K562 (cell line): ENCODE results near the gene DNAJC17. TPM values are rescaled to one million over a fixed set of nuclear protein-coding genes. Genes with fewer than 3 reads are reported as not detected.

Source experiments
- ATAC-seq: fragments of 200-7000 bp; cut with Tn5 transposase; 3 replicates; pipeline ENCODE4 v1.9.1; 2020; ENCODE audit warnings: moderate library complexity
- BruUV-seq: library from RNA; stranded (reverse); fragments of 400-500 nt; replicated peaks from 2 replicates; lab custom pipeline; 2021; lab: Mats Ljungman, UMichigan
- CTCF ChIA-PET: fragments of 300-600 bp; formaldehyde crosslinking; extraction: SDS; loops from one replicate; lab custom pipeline; 2021; ENCODE audit warnings: low intra/inter-chr PET ratio; lab: Yijun Ruan, JAX
- POLR2A ChIA-PET: fragments of 300-600, 350-650 bp; sonication (Branson Sonifier 250); formaldehyde crosslinking; extraction: SDS; loops from one replicate; lab custom pipeline; 2021; ENCODE audit warnings: antibody characterized with exemption, inconsistent platforms; lab: Yijun Ruan, JAX
- DNase-seq, 4 experiments: peaks; one replicate each; pipeline versions ENCODE4 v3.0.0 to v3.0.0-alpha.2; 2011 to 2018; ENCODE audit warnings: low spot score in 3 of 4, mixed read lengths in 3 of 4; ENCODE audit errors: extremely low read depth in 1 of 4
- FAIRE-seq: peaks from 2 replicates; lab custom pipeline; 2011; peaks lifted over from hg19 to GRCh38; lab: Jason Lieb, UNC
- H2AFZ ChIP-seq: 2 replicates; pipeline ENCODE4 v1.6.0; 2011; ENCODE audit warnings: low read depth, low read length, control low read depth, inconsistent platforms
- H3K27ac ChIP-seq: fragments of 200-600 bp; 3 replicates; pipeline ENCODE4 v1.8.0; 2011; ENCODE audit warnings: low read depth, mild to moderate bottlenecking, control low read depth, inconsistent platforms, low read length, moderate library complexity, mixed read lengths; ENCODE audit errors: extremely low read depth
- H3K27me3 ChIP-seq, 2 experiments: fragments of 300-600 bp in 1 of 2; 2 replicates in 1 of 2; 3 replicates in 1 of 2; pipeline versions ENCODE4 v1.6.0 to v1.8.0; 2011; ENCODE audit warnings: inconsistent platforms in 2 of 2, low read length in 2 of 2, mild to moderate bottlenecking in 1 of 2, mixed read lengths in 1 of 2, moderate library complexity in 1 of 2; ENCODE audit not compliant: control insufficient read depth in 2 of 2, insufficient read depth in 2 of 2
- H3K36me3 ChIP-seq: fragments of 300-600 bp; 3 replicates; pipeline ENCODE4 v1.8.0; 2011; ENCODE audit warnings: mild to moderate bottlenecking, low read length, inconsistent platforms; ENCODE audit not compliant: control insufficient read depth, insufficient read depth
- H3K4me1 ChIP-seq, 2 experiments: fragments of 200-600 bp in 1 of 2; replicated peaks in 1 of 2; 2 replicates in 1 of 2; 3 replicates in 1 of 2; pipeline versions ENCODE4 v1.5.1 to v1.8.0; 2011; ENCODE audit warnings: inconsistent platforms in 2 of 2, low read length in 2 of 2, mild to moderate bottlenecking in 1 of 2, mixed read lengths in 1 of 2, moderate library complexity in 1 of 2; ENCODE audit not compliant: control insufficient read depth in 2 of 2, insufficient read depth in 2 of 2
- H3K4me2 ChIP-seq: 2 replicates; pipeline ENCODE4 v1.6.1; 2011; ENCODE audit warnings: low read length, control low read depth, inconsistent platforms, mixed read lengths; ENCODE audit not compliant: insufficient read depth
- H3K4me3 ChIP-seq: fragments of 200-600 bp; sonication (generic), shearing (Covaris generic); 2 replicates; pipeline ENCODE4 v1.5.1; 2016; ENCODE audit warnings: control low read depth, inconsistent platforms
- H3K79me2 ChIP-seq: fragments of 200-600 bp; 3 replicates; pipeline ENCODE4 v1.8.0; 2011; ENCODE audit warnings: low read length, inconsistent platforms; ENCODE audit not compliant: control insufficient read depth, insufficient read depth
- H3K9ac ChIP-seq, 2 experiments: 2 replicates each; pipeline versions ENCODE4 v1.6.0 to v1.6.1; 2011; ENCODE audit warnings: low read depth in 2 of 2, low read length in 2 of 2, control low read depth in 1 of 2, inconsistent platforms in 1 of 2, mild to moderate bottlenecking in 1 of 2, mixed read lengths in 1 of 2; ENCODE audit not compliant: insufficient read depth in 1 of 2
- H3K9me1 ChIP-seq: one replicate; pipeline ENCODE4 v1.6.0; 2011; ENCODE audit warnings: inconsistent platforms, mild to moderate bottlenecking, low read length, moderate library complexity; ENCODE audit not compliant: control insufficient read depth, insufficient read depth
- H3K9me3 ChIP-seq: replicated peaks from 2 replicates; pipeline ENCODE4 v1.5.1; 2011; ENCODE audit warnings: low read depth, low read length, inconsistent platforms; ENCODE audit not compliant: control insufficient read depth, insufficient read depth
- H4K20me1 ChIP-seq: replicated peaks from 2 replicates; pipeline ENCODE4 v1.6.1; 2011; ENCODE audit warnings: low read length, inconsistent platforms, mixed read lengths; ENCODE audit not compliant: control insufficient read depth, insufficient read depth
- EP400 ChIP-seq: fragments of 450-650 bp; IDR thresholded peaks from 2 replicates; pipeline ENCODE4 v1.6.1; 2017; ENCODE audit warnings: antibody characterized with exemption, mild to moderate bottlenecking, moderate library complexity
- JUN ChIP-seq, 2 experiments: sonication (generic) in 1 of 2; formaldehyde crosslinking in 1 of 2; IDR thresholded peaks; 2 replicates each; pipeline versions ENCODE4 v1.6.1 to v1.8.0; 2012 to 2022; ENCODE audit warnings: borderline replicate concordance in 2 of 2, mild to moderate bottlenecking in 2 of 2, improper control_type of control experiment in 1 of 2, low read depth in 1 of 2, low read length in 1 of 2, missing genetic modification reagents in 1 of 2
- LEF1 ChIP-seq: fragments of 450-650 bp; IDR thresholded peaks from 2 replicates; pipeline ENCODE4 v1.6.1; 2016; ENCODE audit warnings: mild to moderate bottlenecking
- SP1 ChIP-seq: sonication (generic); formaldehyde crosslinking; IDR thresholded peaks from 2 replicates; pipeline ENCODE4 v1.8.1; 2022; ENCODE audit warnings: mild to moderate bottlenecking, missing genetic modification reagents
- ZNF511 ChIP-seq: sonication (generic); formaldehyde crosslinking; IDR thresholded peaks from 2 replicates; pipeline ENCODE4 v1.8.0; 2022; ENCODE audit warnings: mild to moderate bottlenecking, missing genetic modification reagents
- WGBS: fragments of 100-300 bp; shearing (Covaris generic); methylation state at CpG from one replicate; pipeline ENCODE4 v1.1.6; 2016; ENCODE audit warnings: low coverage, mixed read lengths; ENCODE audit not compliant: insufficient coverage; ENCODE audit errors: missing lambda C conversion rate; 5-methylcytosine and 5-hydroxymethylcytosine counted together
- in situ Hi-C: fragments of 300-500 bp; cut with MboI; formaldehyde crosslinking; loops from 4 replicates; pipeline ENCODE4 v1.15.0; 2018; ENCODE audit warnings: inconsistent platforms, mixed read lengths
- intact Hi-C: fragments of 100-400 bp; cut with micrococcal nuclease; formaldehyde crosslinking; loops from 2 replicates; pipeline ENCODE4 v1.14.2; 2022
- polyA plus RNA-seq, 8 experiments: library from polyadenylated mRNA; depleted of rRNA in 4 of 8; stranded (reverse) in 5 of 8; unstranded in 3 of 8; fragments of >200 nt; fragmentation: Nextera tagmentation in 2 of 8; fragmentation: Illumina TruSeq in 1 of 8; extraction: Ambion mirVana in 2 of 8; extraction: Trizol in 1 of 8; gene quantifications; 2 replicates each; pipeline versions ENCODE4 v1.2.1 to v1.2.3, GENCODE V29; 2011 to 2014; ENCODE audit warnings: inconsistent platforms in 1 of 8, missing spikeins in 1 of 8
- total RNA-seq, 7 experiments: library from RNA; depleted of rRNA in 6 of 7; stranded (reverse); fragments of >200 nt in 6 of 7; fragmentation: Illumina TruSeq in 2 of 7; extraction: Trizol in 2 of 7; gene quantifications; 2 replicates each; pipeline versions ENCODE4 v1.2.1 to v1.2.3, GENCODE V29; 2011 to 2021; ENCODE audit warnings: low replicate concordance in 1 of 7
- TF ChIP-seq, protein P1 (sequence below): fragments of 450-650 bp; IDR thresholded peaks from 2 replicates; pipeline ENCODE4 v1.6.1; 2016; ENCODE audit warnings: mild to moderate bottlenecking, moderate library complexity

DNAJC17 gene
- total and polyA plus RNA-seq, 9 of the 15 experiments (the other 6 are each of a cell fraction or from before 2014, with no cell fraction given): 2.4 to 79.4 (median 44.2) TPM

DNA sequence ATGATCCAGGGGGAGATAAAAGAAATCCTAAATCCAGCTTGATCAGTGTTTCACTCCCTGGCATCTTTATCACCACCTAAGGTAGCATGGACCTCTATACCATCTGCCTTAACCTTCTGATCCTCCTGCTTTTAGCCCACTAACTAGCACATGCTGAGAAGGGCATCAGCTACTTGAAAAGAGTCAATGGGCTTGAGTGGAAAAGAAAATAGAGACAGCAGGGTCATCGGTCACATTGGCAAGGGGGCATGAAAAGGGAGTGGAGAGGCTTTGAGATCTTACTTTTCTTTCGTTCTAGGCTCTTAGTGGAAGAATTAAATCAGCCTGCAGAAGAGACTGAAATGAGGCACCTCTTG, 623 bp downstream of the DNAJC17 start:
- intact Hi-C loops: no loop called here
- peak overlapping the region; percentile 96 to 98 for H3K9ac ChIP-seq
- BruUV-seq: TSS peak; percentile 84
- peak overlapping the region; percentile 98 for H3K4me2 ChIP-seq
- ChIA-PET CTCF (no interaction called here), POLR2A (interaction anchor here (0.8 to 1.8 kb wide), 3 partner anchors 9 to 24 kb away, joined by 3 to 12 read pairs (median 3); no protein-coding TSS in a partner anchor)
- no peaks in the 10 kb centered on the region for H4K20me1 ChIP-seq
- in situ Hi-C loops: no loop called here
- DNase-seq (no peak), ATAC-seq (no peak), FAIRE-seq (no peak)
- H3K36me3 ChIP-seq: peaks cover 29% of the 10 kb centered on the region
- H3K4me1 ChIP-seq: peaks cover 13 to 15% of the 10 kb centered on the region in 2 experiments; a peak in 4 of 5 replicates
- H3K27me3 ChIP-seq: no peaks in the 10 kb centered on the region
- peak overlapping the region; percentile 100 for H2AFZ ChIP-seq
- H3K27ac ChIP-seq: peak overlapping the region; percentile 95
- H3K4me3 ChIP-seq: peak overlapping the region; percentile 81
- peaks cover 3% of the 10 kb centered on the region for H3K9me1 ChIP-seq
- no peaks in the 10 kb centered on the region; the same call in 1 of the 2 replicates for H3K9me3 ChIP-seq
- H3K79me2 ChIP-seq: peaks cover 19% of the 10 kb centered on the region
- WGBS: 0% methylated on average over 2 of the region's 2 CpGs
- TF ChIP-seq, protein P1, sequence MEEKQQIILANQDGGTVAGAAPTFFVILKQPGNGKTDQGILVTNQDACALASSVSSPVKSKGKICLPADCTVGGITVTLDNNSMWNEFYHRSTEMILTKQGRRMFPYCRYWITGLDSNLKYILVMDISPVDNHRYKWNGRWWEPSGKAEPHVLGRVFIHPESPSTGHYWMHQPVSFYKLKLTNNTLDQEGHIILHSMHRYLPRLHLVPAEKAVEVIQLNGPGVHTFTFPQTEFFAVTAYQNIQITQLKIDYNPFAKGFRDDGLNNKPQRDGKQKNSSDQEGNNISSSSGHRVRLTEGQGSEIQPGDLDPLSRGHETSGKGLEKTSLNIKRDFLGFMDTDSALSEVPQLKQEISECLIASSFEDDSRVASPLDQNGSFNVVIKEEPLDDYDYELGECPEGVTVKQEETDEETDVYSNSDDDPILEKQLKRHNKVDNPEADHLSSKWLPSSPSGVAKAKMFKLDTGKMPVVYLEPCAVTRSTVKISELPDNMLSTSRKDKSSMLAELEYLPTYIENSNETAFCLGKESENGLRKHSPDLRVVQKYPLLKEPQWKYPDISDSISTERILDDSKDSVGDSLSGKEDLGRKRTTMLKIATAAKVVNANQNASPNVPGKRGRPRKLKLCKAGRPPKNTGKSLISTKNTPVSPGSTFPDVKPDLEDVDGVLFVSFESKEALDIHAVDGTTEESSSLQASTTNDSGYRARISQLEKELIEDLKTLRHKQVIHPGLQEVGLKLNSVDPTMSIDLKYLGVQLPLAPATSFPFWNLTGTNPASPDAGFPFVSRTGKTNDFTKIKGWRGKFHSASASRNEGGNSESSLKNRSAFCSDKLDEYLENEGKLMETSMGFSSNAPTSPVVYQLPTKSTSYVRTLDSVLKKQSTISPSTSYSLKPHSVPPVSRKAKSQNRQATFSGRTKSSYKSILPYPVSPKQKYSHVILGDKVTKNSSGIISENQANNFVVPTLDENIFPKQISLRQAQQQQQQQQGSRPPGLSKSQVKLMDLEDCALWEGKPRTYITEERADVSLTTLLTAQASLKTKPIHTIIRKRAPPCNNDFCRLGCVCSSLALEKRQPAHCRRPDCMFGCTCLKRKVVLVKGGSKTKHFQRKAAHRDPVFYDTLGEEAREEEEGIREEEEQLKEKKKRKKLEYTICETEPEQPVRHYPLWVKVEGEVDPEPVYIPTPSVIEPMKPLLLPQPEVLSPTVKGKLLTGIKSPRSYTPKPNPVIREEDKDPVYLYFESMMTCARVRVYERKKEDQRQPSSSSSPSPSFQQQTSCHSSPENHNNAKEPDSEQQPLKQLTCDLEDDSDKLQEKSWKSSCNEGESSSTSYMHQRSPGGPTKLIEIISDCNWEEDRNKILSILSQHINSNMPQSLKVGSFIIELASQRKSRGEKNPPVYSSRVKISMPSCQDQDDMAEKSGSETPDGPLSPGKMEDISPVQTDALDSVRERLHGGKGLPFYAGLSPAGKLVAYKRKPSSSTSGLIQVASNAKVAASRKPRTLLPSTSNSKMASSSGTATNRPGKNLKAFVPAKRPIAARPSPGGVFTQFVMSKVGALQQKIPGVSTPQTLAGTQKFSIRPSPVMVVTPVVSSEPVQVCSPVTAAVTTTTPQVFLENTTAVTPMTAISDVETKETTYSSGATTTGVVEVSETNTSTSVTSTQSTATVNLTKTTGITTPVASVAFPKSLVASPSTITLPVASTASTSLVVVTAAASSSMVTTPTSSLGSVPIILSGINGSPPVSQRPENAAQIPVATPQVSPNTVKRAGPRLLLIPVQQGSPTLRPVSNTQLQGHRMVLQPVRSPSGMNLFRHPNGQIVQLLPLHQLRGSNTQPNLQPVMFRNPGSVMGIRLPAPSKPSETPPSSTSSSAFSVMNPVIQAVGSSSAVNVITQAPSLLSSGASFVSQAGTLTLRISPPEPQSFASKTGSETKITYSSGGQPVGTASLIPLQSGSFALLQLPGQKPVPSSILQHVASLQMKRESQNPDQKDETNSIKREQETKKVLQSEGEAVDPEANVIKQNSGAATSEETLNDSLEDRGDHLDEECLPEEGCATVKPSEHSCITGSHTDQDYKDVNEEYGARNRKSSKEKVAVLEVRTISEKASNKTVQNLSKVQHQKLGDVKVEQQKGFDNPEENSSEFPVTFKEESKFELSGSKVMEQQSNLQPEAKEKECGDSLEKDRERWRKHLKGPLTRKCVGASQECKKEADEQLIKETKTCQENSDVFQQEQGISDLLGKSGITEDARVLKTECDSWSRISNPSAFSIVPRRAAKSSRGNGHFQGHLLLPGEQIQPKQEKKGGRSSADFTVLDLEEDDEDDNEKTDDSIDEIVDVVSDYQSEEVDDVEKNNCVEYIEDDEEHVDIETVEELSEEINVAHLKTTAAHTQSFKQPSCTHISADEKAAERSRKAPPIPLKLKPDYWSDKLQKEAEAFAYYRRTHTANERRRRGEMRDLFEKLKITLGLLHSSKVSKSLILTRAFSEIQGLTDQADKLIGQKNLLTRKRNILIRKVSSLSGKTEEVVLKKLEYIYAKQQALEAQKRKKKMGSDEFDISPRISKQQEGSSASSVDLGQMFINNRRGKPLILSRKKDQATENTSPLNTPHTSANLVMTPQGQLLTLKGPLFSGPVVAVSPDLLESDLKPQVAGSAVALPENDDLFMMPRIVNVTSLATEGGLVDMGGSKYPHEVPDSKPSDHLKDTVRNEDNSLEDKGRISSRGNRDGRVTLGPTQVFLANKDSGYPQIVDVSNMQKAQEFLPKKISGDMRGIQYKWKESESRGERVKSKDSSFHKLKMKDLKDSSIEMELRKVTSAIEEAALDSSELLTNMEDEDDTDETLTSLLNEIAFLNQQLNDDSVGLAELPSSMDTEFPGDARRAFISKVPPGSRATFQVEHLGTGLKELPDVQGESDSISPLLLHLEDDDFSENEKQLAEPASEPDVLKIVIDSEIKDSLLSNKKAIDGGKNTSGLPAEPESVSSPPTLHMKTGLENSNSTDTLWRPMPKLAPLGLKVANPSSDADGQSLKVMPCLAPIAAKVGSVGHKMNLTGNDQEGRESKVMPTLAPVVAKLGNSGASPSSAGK: peak; percentile 80; the same call in 1 of the 2 replicates
- peak; percentile 63; the same call in 1 of the 2 replicates for TF ChIP-seq EP400
- no peak for TF ChIP-seq JUN (IDR thresholded peaks at IDR 0.05; ENCODE audit: borderline replicate concordance, low read depth, low read length)
- TF ChIP-seq JUN (CRISPR knock-in tag; IDR thresholded peaks at IDR 0.05; ENCODE audit: borderline replicate concordance): 0 out of 2 replicates have a peak, but pooled peaks have one; percentile 65
- TF ChIP-seq ZNF511 (CRISPR knock-in tag): no peak
- 0 out of 2 replicates have a peak, but pooled peaks have one; percentile 20 for TF ChIP-seq LEF1
- no peak; the same call in 1 of the 2 replicates for TF ChIP-seq SP1 (CRISPR knock-in tag)
